Measurements from ENCODE around the gene ZNF467.

The ZNF467 gene, protein sequence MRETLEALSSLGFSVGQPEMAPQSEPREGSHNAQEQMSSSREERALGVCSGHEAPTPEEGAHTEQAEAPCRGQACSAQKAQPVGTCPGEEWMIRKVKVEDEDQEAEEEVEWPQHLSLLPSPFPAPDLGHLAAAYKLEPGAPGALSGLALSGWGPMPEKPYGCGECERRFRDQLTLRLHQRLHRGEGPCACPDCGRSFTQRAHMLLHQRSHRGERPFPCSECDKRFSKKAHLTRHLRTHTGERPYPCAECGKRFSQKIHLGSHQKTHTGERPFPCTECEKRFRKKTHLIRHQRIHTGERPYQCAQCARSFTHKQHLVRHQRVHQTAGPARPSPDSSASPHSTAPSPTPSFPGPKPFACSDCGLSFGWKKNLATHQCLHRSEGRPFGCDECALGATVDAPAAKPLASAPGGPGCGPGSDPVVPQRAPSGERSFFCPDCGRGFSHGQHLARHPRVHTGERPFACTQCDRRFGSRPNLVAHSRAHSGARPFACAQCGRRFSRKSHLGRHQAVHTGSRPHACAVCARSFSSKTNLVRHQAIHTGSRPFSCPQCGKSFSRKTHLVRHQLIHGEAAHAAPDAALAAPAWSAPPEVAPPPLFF

DNA sequence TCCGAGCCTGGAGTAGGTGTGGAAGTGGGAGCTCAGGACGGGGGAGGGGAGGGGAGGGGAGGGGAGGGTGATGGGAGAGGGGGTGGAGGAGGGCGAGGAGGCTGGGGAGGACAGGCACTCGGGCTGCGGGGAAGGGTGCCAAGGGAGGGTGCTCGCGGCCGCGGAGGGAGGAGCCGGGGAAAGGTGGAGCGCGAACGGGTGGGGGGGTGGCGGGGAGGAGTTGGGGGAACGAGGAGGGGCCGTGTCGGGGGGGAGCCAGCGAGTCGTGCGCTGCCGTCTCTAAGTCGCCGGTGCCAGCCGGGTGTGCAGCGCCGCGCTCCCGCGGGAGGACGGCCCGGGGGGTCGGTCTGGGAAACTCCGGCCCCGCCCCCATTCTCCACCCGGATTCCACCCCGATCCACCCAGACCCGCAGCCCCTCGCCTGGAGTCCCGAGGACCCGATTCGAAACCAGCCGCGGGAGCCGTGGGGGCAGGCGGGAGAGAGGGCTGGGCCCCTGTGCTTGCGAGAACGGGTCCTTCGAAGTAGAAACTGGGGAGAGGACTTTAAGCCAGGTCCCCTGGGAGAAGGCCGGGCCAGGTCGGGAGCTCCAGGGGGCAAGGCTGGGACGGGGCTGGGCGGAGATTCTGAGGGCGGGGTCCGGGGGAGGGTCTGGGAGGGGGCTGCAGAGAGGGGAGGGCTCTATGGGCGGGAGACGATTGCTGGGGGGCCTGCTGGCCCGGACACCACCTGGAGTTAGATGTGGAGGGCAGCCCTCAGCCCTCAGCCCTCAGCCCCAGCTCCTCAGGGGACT, at the start of gene ZNF467:
Gene ZNF467 (minus strand): TSS at position 143 of the 791 bp plus-strand sequence. CDS start 2,556 bp downstream, outside the sequence.
- no peak for DNase-seq (ENCODE audit: low spot score)

DNA sequence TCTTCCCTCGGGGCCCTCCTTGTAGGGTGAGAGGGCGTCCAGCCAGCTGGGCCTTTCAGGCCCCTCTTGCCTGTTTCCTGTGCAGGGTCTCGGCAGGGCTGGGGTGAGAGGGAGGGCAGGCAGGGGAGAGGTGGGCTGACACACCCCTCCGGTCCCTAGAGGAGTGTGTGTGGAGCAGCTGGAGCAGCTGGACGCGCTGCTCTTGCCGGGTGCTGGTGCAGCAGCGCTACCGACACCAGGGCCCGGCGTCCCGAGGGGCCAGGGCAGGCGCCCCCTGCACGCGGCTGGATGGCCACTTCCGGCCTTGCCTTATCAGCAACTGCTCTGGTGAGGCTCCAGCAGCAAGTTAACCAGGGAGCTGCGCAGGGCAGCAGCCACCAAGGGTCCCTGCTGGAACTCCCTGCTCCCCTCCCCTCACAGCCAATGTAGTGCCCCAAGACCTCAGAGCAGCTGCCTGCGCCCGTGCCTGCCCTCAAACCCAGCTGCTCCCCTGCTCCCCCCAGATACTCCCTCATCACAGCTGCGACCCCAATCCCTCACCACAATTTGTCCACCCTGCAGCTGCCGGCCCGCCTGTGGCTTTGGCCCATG, 49.1 kb upstream of the ZNF467 start:
- no peak for DNase-seq (ENCODE audit: low spot score)

DNA sequence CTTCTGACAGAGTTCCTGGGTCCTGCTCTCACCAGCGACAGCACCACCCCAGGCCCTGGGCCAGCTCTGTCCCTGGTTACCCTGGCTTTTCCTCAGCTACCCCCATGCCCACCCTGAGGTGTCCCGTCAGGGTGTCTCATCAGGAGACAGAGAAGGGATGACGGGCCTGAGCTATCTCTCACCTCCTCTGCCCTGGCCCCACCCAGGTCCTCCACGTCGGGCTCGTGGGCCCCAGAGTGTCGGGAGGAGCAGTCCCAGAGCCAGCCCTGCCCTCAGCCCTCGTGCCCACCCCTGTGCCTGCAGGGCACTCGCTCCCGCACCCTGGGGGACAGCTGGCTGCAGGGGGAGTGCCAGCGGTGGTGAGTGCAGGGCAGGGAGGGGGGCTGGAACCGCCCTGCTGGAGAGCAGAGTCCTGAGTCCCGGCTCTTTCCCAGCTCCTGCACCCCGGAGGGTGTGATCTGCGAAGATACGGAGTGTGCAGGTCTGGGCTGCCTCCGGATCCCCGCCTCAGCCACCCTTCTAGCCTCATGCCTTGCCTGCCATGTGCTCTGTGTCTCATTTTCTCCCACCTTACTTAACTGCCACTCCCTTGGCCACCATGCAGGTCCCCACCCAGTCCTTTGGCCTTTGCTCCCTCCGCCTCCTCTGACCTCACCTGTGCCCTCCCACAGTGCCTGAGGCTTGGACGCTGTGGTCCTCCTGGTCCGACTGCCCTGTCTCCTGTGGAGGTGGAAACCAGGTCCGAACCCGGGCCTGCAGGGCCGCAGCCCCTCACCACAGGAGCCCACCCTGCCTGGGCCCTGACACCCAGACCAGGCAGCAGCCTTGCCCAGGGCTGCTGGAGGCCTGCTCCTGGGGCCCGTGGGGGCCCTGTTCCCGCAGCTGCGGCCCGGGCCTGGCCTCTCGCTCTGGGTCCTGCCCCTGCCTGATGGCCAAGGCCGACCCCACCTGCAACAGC, 48.1 kb upstream of the ZNF467 start:
- no peak for DNase-seq (ENCODE audit: low spot score)

DNA sequence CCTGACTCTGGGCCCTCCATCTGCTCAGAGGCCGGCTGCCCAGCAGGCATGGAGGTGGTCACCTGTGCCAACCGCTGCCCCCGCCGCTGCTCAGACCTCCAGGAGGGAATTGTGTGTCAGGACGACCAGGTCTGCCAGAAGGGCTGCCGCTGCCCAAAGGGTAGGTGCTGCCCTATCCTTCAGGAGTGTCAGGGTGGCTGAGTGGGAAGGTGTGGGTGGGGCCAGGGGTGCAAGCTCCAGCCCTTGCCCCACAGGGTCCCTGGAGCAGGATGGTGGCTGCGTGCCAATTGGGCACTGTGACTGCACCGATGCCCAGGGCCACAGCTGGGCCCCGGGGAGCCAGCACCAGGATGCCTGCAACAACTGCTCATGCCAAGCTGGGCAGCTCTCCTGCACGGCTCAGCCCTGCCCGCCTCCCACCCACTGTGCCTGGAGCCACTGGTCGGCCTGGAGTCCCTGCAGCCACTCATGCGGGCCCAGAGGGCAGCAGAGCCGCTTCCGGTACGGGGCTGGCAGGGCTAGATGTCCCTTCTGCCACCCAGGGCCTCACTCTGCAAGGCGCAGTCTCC, 47.3 kb upstream of the ZNF467 start:
- no peak for DNase-seq (ENCODE audit: low spot score)

DNA sequence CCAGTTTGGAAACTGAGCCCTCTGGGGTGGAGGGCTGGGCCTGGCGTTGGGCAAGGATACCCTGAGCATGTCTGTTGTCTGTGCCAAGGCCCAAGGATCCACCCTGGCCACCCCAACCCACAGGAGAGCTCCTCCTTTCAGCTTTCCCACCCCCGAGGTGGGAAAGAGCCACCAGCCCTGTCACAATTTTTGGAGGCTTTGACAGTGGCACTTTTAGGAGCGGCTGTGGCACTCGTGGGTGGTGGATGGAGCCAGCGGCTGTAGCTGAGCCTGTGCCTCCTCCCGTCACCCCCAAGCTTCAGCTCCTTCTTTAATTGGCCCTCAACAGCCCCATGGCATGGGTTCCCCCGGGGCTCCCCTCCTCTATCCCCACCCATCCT, 46.6 kb upstream of the ZNF467 start:
- DNase-seq (ENCODE audit: low spot score): no peak

DNA sequence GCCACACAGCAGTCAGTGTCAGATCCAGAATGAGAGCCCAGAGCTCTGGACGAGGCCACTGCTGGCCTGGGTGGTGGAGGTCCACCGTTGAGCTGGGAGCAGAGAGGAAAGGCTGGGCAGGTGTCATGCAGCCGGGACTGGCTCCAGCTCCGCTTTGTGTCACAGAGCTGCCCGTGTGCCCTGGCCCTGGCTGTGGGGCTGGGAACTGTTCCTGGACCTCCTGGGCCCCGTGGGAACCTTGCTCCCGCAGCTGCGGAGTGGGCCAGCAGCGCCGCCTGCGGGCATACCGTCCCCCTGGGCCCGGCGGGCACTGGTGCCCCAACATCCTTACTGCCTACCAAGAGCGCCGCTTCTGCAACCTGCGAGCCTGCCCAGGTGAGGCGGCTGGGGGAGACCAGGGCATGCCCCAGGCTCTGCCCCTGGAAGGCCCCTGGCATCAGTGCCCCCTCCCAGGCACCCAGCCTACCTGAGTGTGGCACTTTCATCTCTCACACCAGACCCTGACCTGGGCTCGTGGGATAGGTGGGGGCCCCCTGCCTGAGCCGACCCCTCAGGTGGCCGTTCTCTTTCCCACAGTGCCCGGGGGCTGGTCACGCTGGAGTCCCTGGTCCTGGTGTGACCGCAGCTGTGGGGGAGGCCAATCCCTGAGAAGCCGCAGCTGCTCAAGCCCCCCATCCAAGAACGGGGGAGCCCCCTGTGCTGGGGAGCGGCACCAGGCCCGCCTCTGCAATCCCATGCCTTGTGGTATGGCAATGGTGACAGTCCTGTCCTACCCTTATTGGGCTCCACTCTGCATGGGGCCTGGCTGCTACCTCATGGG, 46.0 kb upstream of the ZNF467 start:
- no peak for DNase-seq (ENCODE audit: low spot score)

DNA sequence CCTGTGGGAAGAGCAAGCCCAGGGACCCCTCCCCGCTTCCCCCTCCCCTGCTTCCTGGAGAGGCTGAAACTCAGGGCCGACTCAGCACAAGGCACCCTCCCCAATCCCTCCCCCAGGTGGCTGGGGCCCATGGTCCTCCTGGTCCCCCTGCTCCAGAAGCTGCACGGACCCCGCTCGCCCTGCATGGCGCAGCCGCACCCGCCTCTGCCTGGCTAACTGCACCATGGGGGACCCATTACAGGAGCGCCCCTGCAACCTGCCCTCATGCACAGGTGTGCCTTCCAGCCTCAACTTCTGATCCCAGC, 45.1 kb upstream of the ZNF467 start:
- DNase-seq (ENCODE audit: low spot score): no peak

DNA sequence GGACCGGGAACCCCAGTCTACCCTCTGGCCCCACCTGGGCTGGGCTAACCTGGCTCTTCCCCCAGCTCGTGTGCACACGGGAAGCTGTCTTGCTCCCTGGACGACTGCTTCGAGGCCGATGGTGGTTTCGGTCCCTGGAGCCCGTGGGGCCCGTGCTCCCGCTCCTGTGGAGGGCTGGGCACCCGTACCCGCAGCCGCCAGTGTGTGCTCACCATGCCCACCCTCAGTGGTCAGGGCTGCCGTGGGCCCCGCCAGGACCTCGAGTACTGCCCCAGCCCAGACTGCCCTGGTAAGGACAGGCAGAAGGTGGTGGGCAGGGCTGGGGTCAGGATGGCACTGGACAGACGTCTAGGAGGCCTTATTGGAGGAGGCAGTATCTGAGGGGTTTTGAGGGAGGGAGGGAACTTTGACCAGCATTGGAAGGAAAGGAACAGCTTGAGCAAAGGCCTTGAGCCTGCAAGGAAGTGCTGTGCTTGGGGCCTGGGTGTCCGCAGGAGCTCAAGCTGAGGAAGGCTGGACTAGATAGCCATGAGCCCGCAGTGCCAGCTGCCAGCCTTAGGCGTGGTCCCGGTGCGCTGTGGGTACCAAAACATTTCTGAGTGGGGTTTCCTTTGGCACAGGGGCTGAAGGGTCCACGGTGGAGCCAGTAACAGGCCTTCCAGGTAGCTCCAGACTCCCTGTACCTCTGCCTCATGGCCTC, 44.6 kb upstream of the ZNF467 start:
- DNase-seq (ENCODE audit: low spot score): no peak

DNA sequence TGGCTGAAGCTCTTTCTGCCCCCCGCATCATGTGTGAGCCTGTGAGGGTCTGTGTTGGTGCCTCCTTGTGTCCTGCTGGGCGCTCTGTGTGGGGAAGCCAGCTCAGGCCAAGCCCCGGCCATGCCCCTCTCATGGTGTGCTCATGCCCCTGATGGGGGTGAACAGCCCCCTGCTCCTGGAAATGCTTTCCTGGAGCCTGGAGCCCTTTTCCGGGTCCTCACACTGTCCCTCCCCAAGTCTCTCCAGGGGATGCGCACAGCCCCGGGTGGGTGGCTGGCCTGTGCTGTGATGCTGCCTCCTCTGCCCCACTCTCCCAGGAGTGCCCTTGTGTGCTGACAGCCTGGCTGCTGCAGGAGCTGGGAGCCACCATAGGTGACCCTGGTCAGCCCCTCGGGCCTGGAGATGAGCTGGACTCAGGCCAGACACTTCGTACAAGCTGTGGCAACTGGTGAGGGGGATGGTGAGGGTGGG, 43.9 kb upstream of the ZNF467 start:
- DNase-seq (ENCODE audit: low spot score): no peak

DNA sequence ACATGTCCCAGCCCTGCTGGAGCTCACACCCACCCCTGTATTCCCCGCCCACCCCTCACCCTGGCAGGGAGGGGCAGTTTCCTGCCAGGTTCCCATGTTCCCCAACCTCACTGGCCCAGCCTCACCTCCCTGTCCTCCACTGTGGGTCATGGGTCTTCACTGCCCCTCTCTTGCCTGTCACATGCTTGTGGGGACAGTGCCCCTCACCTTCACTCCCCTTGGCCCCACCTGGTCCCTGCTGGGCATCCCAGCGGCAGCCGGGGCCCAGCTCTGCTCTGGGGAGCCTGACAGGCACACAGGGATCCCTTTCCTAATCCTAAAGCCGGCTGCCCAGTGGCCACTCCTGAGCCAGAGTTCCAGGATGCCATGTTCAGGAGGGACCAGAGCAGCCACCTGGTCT, 43.4 kb upstream of the ZNF467 start:
- no peak for DNase-seq (ENCODE audit: low spot score)

DNA sequence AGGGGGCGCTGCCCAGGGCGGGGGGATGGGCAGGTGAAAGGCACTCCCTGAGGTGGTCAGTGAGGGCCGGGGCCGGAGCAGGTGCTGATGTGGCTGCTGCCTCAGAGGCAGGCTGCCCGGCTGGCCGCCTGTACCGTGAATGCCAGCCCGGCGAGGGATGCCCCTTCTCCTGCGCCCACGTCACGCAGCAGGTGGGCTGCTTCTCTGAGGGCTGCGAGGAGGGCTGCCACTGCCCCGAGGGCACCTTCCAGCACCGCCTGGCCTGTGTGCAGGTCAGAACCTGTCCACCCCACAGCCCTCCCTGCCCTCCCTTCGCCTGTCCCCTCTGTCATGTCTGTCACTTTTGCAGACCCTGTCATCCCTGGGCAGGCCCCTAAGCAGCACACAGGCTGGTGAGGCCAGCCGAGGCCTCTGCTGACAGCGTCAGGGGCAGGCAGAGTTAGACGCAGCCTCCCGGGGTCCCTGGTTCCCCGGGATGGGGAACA, 42.9 kb upstream of the ZNF467 start:
- no peak for DNase-seq (ENCODE audit: low spot score)

DNA sequence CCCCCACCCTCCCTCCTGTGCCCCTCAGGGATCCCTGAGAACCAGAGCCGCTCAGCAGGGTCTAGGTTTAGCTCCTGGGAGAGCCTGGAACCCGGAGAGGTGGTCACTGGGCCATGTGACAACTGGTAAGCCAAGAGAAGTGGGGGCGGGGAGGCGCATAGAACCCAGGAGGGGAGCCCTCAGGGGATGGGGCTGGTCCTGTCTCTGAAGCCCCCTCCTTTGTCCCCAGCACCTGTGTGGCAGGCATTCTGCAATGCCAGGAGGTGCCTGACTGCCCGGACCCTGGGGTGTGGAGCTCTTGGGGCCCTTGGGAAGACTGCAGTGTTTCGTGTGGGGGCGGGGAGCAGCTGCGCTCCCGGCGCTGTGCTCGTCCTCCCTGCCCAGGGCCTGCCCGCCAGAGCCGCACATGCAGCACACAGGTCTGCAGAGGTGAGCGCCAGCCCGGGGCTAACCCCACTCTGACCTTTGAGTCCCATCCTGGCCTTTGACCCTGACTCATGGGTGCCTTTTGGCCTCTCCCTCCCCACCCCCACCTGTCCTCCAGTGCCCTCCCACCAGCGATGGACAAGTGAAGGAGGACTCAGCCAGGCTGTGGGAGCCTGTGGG, 42.4 kb upstream of the ZNF467 start:
- no peak for DNase-seq (ENCODE audit: low spot score)

DNA sequence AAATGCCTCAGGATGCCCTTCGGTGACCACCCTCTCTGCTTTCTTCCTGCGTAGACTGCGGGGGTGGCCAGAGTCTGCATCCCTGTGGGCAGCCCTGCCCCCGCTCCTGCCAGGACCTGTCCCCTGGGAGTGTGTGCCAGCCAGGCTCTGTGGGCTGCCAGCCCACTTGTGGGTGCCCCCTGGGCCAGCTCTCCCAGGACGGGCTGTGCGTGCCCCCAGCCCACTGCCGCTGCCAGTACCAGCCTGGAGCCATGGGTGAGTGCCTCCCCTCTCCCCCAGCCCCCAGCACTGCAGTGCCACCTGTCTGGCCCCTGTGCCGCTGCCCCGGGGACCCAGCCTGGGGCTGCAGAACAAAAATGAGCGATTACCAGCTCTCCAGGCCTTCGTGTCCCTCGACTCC, 41.7 kb upstream of the ZNF467 start:
- no peak for DNase-seq (ENCODE audit: low spot score)

DNA sequence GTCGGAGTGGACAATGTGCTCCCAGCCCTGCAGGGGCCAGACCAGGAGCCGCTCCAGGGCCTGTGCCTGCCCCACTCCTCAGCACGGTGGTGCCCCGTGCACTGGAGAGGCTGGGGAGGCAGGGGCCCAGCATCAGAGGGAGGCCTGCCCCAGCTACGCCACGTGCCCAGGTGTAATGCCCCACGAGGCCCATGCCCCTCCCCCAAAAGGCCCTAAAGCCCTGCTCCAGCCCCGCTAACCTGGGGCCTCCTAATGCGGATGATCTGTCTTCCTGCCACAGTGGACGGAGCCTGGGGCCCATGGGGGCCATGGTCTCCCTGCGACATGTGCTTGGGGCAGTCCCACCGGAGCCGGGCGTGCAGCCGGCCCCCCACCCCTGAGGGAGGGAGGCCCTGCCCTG, 41.1 kb upstream of the ZNF467 start:
- DNase-seq (ENCODE audit: low spot score): no peak

DNA sequence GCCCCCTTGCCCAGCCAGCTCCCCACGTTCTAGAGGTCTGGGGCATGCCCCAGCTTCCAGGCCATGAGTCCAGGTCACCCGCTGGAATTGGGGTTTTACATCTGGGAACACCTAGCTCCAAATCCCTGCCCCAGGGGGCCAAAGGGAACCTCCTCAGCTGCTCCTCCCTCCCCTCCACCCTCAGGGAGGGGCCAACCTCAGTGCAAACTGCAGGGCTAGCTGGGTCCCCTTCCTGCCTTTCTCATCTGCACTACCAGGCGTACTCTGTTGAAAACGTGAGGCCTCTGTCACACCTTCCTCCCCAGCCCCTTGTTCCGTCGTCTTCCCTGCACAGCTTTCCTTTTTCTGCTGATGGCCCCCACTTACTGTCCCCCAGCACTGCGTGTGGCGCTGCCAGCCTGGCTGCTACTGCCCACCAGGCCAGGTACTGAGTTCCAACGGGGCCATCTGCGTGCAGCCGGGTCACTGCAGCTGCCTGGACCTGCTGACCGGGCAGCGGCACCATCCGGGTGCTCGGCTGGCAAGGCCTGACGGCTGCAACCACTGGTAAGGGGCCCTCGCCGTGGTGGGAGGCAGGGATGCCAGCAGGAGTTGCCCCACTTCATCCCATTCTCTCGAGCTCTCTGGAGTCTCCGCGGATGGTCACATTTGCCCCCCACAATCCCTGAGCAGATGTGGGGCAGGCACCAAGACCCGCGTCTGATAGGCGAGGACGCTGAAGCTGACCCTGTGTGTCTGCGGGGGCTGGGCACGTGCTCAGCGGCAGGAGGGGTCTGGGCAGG, 40.1 kb upstream of the ZNF467 start:
- DNase-seq (ENCODE audit: low spot score): no peak

DNA sequence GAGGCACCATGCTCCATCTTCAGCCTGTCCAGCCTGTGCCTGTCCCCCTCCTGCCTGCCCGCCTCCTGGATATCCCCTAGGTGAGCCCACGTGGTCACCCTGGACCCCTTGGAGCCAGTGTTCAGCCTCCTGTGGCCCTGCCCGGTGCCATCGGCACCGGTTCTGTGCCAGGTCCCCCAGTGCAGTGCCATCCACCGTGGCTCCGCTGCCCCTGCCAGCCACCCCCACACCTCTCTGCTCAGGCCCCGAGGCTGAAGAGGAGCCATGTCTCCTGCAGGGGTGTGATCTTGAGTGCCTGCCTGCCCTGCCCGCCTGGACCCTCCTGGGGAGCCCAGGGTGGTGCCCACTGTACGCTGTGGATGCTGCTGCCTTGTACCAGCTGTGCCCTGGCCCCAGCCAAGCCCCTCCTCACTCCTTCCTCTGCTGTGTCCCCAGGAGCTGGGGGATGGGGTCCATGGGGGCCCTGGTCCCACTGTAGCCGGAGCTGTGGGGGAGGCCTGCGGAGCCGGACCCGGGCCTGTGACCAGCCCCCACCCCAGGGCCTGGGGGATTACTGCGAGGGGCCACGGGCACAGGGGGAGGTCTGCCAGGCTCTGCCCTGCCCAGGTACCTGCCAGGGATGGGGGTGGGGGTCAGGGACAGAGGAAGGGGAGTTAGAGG, 38.6 kb upstream of the ZNF467 start:
- DNase-seq (ENCODE audit: low spot score): no peak

DNA sequence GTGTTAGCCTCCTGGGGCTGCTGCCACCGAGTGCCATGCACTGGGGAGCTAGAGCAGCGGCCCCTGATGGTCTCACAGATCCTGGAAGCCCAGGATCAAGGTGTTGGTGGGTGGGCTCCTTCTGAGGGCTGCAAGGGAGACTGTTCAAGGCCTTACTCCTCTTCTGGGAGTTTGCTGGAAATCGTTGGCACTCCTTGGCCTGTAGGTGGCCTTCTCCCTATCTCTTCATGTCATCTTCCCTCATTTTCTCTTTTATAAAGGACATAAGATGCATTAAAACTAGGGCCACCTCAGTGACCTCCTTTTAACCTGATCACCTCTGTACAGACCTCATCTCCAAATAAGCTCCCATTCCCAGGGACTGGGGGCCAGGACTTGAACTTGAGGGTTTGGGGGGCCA, 37.8 kb upstream of the ZNF467 start:
- no peak for DNase-seq (ENCODE audit: low spot score)

DNA sequence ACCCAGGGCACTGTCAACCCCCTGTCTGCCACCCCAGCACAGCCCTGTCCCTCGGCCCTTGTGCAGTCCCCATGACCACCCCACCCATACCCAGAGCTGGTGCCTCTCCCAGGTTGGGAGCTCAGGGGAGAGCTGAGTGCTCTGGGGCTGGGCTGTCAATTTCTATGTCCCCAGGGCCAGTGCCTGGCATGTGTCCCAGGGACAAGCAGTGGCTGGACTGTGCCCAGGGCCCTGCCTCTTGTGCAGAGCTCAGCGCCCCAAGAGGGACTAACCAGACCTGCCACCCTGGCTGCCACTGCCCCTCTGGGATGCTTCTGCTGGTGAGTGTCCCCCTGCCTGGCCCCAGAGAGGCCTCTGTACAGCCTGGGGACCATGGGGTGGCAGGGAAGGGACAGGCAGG, 35.8 kb upstream of the ZNF467 start:
- DNase-seq (ENCODE audit: low spot score): no peak

Data from COLO829 (cell line).